HepG2 (cell line): Measurements from ENCODE around the gene TDRD3. TPM values are rescaled to one million over a fixed set of nuclear protein-coding genes. Genes with fewer than 3 reads are reported as not detected.
A peak's percentile ranks its signal among the peaks of the same experiment; 100 is the strongest.

ENCODE experiments used
- NRL ChIP-seq: sonication (generic); formaldehyde crosslinking; IDR thresholded peaks from 2 replicates; pipeline ENCODE4 v1.5.0; 2020; ENCODE audit warnings: missing genetic modification reagents, mild to moderate bottlenecking, moderate library complexity, borderline replicate concordance
- RBFOX2 ChIP-seq: fragments of 200-400 bp; formaldehyde crosslinking; IDR thresholded peaks from 2 replicates; pipeline ENCODE4 v1.6.1; 2017; ENCODE audit warnings: low read depth, mild to moderate bottlenecking, low read length
- YEATS4 ChIP-seq: sonication (generic); formaldehyde crosslinking; IDR thresholded peaks from 2 replicates; pipeline ENCODE4 v1.4.0; 2020; ENCODE audit warnings: missing genetic modification reagents, borderline replicate concordance
- polyA plus RNA-seq, 8 experiments: library from polyadenylated mRNA; depleted of rRNA in 3 of 8; stranded (reverse) in 7 of 8; unstranded in 1 of 8; fragments of >200 nt; fragmentation: Illumina TruSeq in 4 of 8; extraction: Trizol in 4 of 8; gene quantifications; 2 replicates each; pipeline versions ENCODE4 v1.2.1 to v1.2.3, GENCODE V29; 2011 to 2016; ENCODE audit warnings: low read depth in 4 of 8, missing spikeins in 1 of 8, mixed read lengths in 1 of 8; ENCODE audit not compliant: insufficient read depth in 1 of 8
- total RNA-seq, 5 experiments: library from RNA; depleted of rRNA; stranded (reverse); fragments of >200 nt; fragmentation: Illumina TruSeq; extraction: Trizol; gene quantifications; 2 replicates each; pipeline ENCODE4 v1.2.3, GENCODE V29; 2016; ENCODE audit warnings: low read depth in 1 of 5
- TF ChIP-seq, protein P1 (sequence below), 2 experiments: fragments of 450-650 bp in 1 of 2; sonication (generic) in 1 of 2; formaldehyde crosslinking in 1 of 2; IDR thresholded peaks; 2 replicates each; pipeline versions ENCODE4 v1.6.1 to v1.8.0; 2016 to 2022; ENCODE audit warnings: antibody characterized with exemption in 1 of 2, mild to moderate bottlenecking in 1 of 2, missing genetic modification reagents in 1 of 2
- TF ChIP-seq, protein P2 (sequence below): sonication (generic); formaldehyde crosslinking; IDR thresholded peaks from 2 replicates; pipeline ENCODE4 v1.4.0; 2020; ENCODE audit warnings: mild to moderate bottlenecking, missing genetic modification reagents

The TDRD3 gene
- total and polyA plus RNA-seq, 2 of the 13 experiments (the other 11 are each of a cell fraction or from before 2014, with no cell fraction given): 4.7 to 11.8 TPM

DNA sequence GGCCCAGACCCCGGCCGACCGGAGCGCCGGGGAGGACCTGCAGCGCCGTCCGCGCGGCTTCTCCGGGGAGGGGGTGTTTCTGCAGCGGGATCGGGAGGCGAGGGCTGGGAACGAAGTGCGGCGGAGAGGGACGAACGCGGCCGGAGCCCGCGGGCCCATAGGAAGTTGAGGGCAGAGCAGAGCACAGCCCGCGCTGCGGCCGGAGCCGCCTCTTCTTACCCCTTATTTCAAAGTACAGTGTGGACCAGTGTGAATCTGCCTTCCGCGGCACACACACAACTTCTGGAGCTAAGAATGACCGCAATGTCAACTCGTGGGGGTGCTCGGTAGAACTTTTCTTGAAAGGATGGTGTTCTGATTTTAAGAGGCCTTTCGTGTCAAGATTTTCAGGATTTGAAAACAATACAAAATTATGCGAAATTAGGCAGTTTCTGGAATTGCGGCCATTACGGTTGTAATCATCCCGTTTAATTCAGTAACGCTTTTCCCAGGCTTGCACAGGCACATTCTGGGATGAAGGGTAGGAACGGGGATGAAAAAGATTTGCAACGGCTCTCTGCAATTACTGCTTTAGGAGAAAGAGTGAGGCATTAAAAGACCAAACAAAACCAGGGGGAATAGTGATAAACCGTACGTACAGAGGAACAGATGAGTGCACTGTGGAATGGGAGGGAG, 821 bp downstream of the TDRD3 start (continued):
- 0 out of 2 replicates have a peak, but pooled peaks have one; percentile 4 for TF ChIP-seq YEATS4 (CRISPR knock-in tag)
- TF ChIP-seq, protein P1, sequence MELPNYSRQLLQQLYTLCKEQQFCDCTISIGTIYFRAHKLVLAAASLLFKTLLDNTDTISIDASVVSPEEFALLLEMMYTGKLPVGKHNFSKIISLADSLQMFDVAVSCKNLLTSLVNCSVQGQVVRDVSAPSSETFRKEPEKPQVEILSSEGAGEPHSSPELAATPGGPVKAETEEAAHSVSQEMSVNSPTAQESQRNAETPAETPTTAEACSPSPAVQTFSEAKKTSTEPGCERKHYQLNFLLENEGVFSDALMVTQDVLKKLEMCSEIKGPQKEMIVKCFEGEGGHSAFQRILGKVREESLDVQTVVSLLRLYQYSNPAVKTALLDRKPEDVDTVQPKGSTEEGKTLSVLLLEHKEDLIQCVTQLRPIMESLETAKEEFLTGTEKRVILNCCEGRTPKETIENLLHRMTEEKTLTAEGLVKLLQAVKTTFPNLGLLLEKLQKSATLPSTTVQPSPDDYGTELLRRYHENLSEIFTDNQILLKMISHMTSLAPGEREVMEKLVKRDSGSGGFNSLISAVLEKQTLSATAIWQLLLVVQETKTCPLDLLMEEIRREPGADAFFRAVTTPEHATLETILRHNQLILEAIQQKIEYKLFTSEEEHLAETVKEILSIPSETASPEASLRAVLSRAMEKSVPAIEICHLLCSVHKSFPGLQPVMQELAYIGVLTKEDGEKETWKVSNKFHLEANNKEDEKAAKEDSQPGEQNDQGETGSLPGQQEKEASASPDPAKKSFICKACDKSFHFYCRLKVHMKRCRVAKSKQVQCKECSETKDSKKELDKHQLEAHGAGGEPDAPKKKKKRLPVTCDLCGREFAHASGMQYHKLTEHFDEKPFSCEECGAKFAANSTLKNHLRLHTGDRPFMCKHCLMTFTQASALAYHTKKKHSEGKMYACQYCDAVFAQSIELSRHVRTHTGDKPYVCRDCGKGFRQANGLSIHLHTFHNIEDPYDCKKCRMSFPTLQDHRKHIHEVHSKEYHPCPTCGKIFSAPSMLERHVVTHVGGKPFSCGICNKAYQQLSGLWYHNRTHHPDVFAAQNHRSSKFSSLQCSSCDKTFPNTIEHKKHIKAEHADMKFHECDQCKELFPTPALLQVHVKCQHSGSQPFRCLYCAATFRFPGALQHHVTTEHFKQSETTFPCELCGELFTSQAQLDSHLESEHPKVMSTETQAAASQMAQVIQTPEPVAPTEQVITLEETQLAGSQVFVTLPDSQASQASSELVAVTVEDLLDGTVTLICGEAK (IDR thresholded peaks at IDR 0.05): no peak
- TF ChIP-seq, protein P1 (CRISPR knock-in tag; IDR thresholded peaks at IDR 0.05): no peak
- TF ChIP-seq, protein P2, sequence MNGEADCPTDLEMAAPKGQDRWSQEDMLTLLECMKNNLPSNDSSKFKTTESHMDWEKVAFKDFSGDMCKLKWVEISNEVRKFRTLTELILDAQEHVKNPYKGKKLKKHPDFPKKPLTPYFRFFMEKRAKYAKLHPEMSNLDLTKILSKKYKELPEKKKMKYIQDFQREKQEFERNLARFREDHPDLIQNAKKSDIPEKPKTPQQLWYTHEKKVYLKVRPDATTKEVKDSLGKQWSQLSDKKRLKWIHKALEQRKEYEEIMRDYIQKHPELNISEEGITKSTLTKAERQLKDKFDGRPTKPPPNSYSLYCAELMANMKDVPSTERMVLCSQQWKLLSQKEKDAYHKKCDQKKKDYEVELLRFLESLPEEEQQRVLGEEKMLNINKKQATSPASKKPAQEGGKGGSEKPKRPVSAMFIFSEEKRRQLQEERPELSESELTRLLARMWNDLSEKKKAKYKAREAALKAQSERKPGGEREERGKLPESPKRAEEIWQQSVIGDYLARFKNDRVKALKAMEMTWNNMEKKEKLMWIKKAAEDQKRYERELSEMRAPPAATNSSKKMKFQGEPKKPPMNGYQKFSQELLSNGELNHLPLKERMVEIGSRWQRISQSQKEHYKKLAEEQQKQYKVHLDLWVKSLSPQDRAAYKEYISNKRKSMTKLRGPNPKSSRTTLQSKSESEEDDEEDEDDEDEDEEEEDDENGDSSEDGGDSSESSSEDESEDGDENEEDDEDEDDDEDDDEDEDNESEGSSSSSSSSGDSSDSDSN (CRISPR knock-in tag): peak; percentile 77; the same call in 1 of the 2 replicates
- TF ChIP-seq NRL (CRISPR knock-in tag): no peak
- TF ChIP-seq RBFOX2: peak; percentile 40; the same call in 1 of the 2 replicates
